Lower lobe of right lung (tissue), 2 donors: ENCODE measurements around the gene ST6GALNAC5. TPM values are rescaled to one million over a fixed set of nuclear protein-coding genes. Genes with fewer than 3 reads are reported as not detected.

Source experiments
- ATAC-seq, 2 donors: fragments of 200-7000 bp; cut with Tn5 transposase; one replicate each; pipeline ENCODE4 v1.9.1; 2020 to 2022; ENCODE audit warnings: mild to moderate bottlenecking in 2 of 2, moderate library complexity in 2 of 2
- DNase-seq: peaks from one replicate; pipeline ENCODE4 v3.0.0-alpha.2; 2020
- H3K27ac ChIP-seq: fragments of 200-600 bp; one replicate; pipeline ENCODE4 v1.8.0; 2022
- H3K27me3 ChIP-seq: fragments of 200-600 bp; one replicate; pipeline ENCODE4 v1.8.0; 2022; ENCODE audit warnings: low read depth
- H3K36me3 ChIP-seq: fragments of 200-600 bp; one replicate; pipeline ENCODE4 v1.8.0; 2022; ENCODE audit warnings: mild to moderate bottlenecking
- H3K4me1 ChIP-seq: fragments of 200-600 bp; one replicate; pipeline ENCODE4 v1.8.0; 2022
- H3K4me3 ChIP-seq: fragments of 200-600 bp; one replicate; pipeline ENCODE4 v1.8.0; 2022; ENCODE audit warnings: mild to moderate bottlenecking
- H3K9me3 ChIP-seq: fragments of 200-600 bp; one replicate; pipeline ENCODE4 v1.8.0; 2022
- CTCF ChIP-seq: fragments of 200-600 bp; IDR thresholded peaks from one replicate; pipeline ENCODE4 v1.8.0; 2022; ENCODE audit warnings: antibody characterized with exemption, mild to moderate bottlenecking
- intact Hi-C: fragments of 100-400 bp; cut with DNase I; formaldehyde crosslinking; loops from one replicate; pipeline ENCODE4 v1.11.0; 2022
- total RNA-seq: library from RNA; stranded (reverse); fragmentation: NEBNext Ultra II Directional; extraction: Animal tissue kit (Norgen Biotek cat#: 25700); gene quantifications from one replicate; pipeline ENCODE4 v1.2.1, GENCODE V29; 2021
- donor health status: DM: no; HTN: yes; CAD: no; lungs with severe emphysema.

The ST6GALNAC5 gene
- total RNA-seq, 1 donor from 2014 or later = 16.3 TPM

GRCh38 chr1:77018761-77019160 lies 151.5 kb downstream of the ST6GALNAC5 start:
- Histone ChIP-seq H3K36me3 (no peaks in the 10 kb centered on the region), H3K27me3 (no peaks in the 10 kb centered on the region), H3K27ac (no peak overlapping the region), H3K4me1 (no peaks in the 10 kb centered on the region), H3K9me3 (no peaks in the 10 kb centered on the region), H3K4me3 (no peak overlapping the region)
- DNase-seq (no peak), ATAC-seq (peak; percentile 59 to 62)
- intact Hi-C loops = no loop called here
- no peak for TF ChIP-seq CTCF

- H3K27me3 ChIP-seq = no peaks in the 10 kb centered on the region
- intact Hi-C loops = no loop called here
- no peaks in the 10 kb centered on the region for H3K4me1 ChIP-seq
- no peak for TF ChIP-seq CTCF
- no peak overlapping the region for H3K4me3 ChIP-seq
- ATAC-seq = no peak
- no peaks in the 10 kb centered on the region for H3K9me3 ChIP-seq
- DNase-seq = no peak
- H3K36me3 ChIP-seq = no peaks in the 10 kb centered on the region
- no peak overlapping the region for H3K27ac ChIP-seq
Measured at GRCh38 chr1:77021732-77022131, 154.5 kb downstream of the ST6GALNAC5 start.

- DNase-seq (no peak), ATAC-seq (no peak)
- no peak overlapping the region for H3K4me3 ChIP-seq
- no peak for TF ChIP-seq CTCF
- H3K9me3 ChIP-seq = no peaks in the 10 kb centered on the region
- H3K4me1 ChIP-seq = no peaks in the 10 kb centered on the region
- intact Hi-C loops = no loop called here
- H3K36me3 ChIP-seq = no peaks in the 10 kb centered on the region
- no peaks in the 10 kb centered on the region for H3K27me3 ChIP-seq
- H3K27ac ChIP-seq = no peak overlapping the region
Measured at GRCh38 chr1:77024500-77024899, 157.2 kb downstream of the ST6GALNAC5 start.

GRCh38 chr1:77025599-77025998 lies 158.3 kb downstream of the ST6GALNAC5 start:
- no peak for ATAC-seq
- Histone ChIP-seq H3K9me3 (no peaks in the 10 kb centered on the region), H3K4me3 (no peak overlapping the region), H3K36me3 (no peaks in the 10 kb centered on the region), H3K27me3 (no peaks in the 10 kb centered on the region), H3K27ac (no peak overlapping the region), H3K4me1 (no peaks in the 10 kb centered on the region)
- intact Hi-C loops = no loop called here
- TF ChIP-seq CTCF = no peak
- no peak for DNase-seq

GRCh38 chr1:77026135-77026534 lies 158.9 kb downstream of the ST6GALNAC5 start:
- ATAC-seq (no peak), DNase-seq (no peak)
- Histone ChIP-seq H3K9me3 (no peaks in the 10 kb centered on the region), H3K36me3 (no peaks in the 10 kb centered on the region), H3K27ac (no peak overlapping the region), H3K4me3 (no peak overlapping the region), H3K27me3 (no peaks in the 10 kb centered on the region), H3K4me1 (no peaks in the 10 kb centered on the region)
- TF ChIP-seq CTCF = no peak
- intact Hi-C loops = no loop called here

- Histone ChIP-seq H3K4me1 (no peaks in the 10 kb centered on the region), H3K27me3 (no peaks in the 10 kb centered on the region), H3K4me3 (no peak overlapping the region), H3K9me3 (no peaks in the 10 kb centered on the region), H3K27ac (no peak overlapping the region), H3K36me3 (no peaks in the 10 kb centered on the region)
- no peak for TF ChIP-seq CTCF
- DNase-seq = no peak
- intact Hi-C loops = no loop called here
- no peak for ATAC-seq
Measured at GRCh38 chr1:77026640-77027039, 159.4 kb downstream of the ST6GALNAC5 start.
